Measurements from ENCODE around the gene LBHD2.

Gene LBHD2

GRCh38 chr14:103091883-103092222 is 7.8 kb downstream of the LBHD2 start:
- DNase-seq = no peak

- DNase-seq = no peak
Observed at GRCh38 chr14:103093856-103094405, 9.9 kb downstream of the LBHD2 start.

- no peak for DNase-seq
Observed at GRCh38 chr14:103094406-103095209, 10.6 kb downstream of the LBHD2 start, which contains the start of gene EXOC3L4. Gene EXOC3L4 (plus strand): TSS chr14:103094725. CDS start chr14:103100220, 5,495 bp downstream.

GRCh38 chr14:103095210-103095778 is 11.3 kb downstream of the LBHD2 start:
- DNase-seq = no peak

GRCh38 chr14:103096387-103096786 is 12.4 kb downstream of the LBHD2 start:
- DNase-seq = no peak

- DNase-seq = no peak
Observed at GRCh38 chr14:103097244-103097993, 13.4 kb downstream of the LBHD2 start.

GRCh38 chr14:103097994-103098957 is 14.3 kb downstream of the LBHD2 start:
- no peak for DNase-seq

- no peak for DNase-seq
Observed at GRCh38 chr14:103099081-103099732, 15.2 kb downstream of the LBHD2 start.

GRCh38 chr14:103099733-103100280 is 15.8 kb downstream of the LBHD2 start:
- no peak for DNase-seq

- DNase-seq = no peak
Observed at GRCh38 chr14:103100281-103101121, 16.5 kb downstream of the LBHD2 start.

- no peak for DNase-seq
Observed at GRCh38 chr14:103101257-103101962, 17.4 kb downstream of the LBHD2 start.

- DNase-seq = no peak
Observed at GRCh38 chr14:103101963-103102688, 18.1 kb downstream of the LBHD2 start.

- DNase-seq = no peak
Observed at GRCh38 chr14:103102689-103103260, 18.8 kb downstream of the LBHD2 start.

- DNase-seq = peak; percentile 67
Observed at GRCh38 chr14:103103461-103104388, 19.7 kb downstream of the LBHD2 start.

- DNase-seq = no peak
Observed at GRCh38 chr14:103104389-103104653, 20.3 kb downstream of the LBHD2 start.

- DNase-seq = peak; percentile 83
Observed at GRCh38 chr14:103104654-103105452, 20.8 kb downstream of the LBHD2 start.

GRCh38 chr14:103105580-103106150 is 21.7 kb downstream of the LBHD2 start:
- DNase-seq = peak; percentile 37

Data from NCI-H146 (cell line).